ENCODE data around the gene ARHGEF17.

GRCh38 chr11:73365352-73366264, 57.5 kb downstream of the ARHGEF17 start:
- TF ChIP-seq CTCF (IDR thresholded peaks at IDR 0.05) (no peak), POLR2A (IDR thresholded peaks at IDR 0.05) (no peak)

Measured in testis (tissue), 2 donors.